Esophagus (tissue), 2 donors: Measurements from ENCODE around the gene NAALADL1. TPM values are rescaled to one million over a fixed set of nuclear protein-coding genes. Genes with fewer than 3 reads are reported as not detected.

ENCODE experiments used
- H3K27ac ChIP-seq, 2 donors: one replicate each; pipeline ENCODE4 v1.5.1; 2013; ENCODE audit warnings: low read depth in 2 of 2, mild to moderate bottlenecking in 2 of 2, inconsistent platforms in 1 of 2, low read length in 1 of 2, moderate library complexity in 1 of 2
- H3K27me3 ChIP-seq, 2 donors: one replicate each; pipeline ENCODE4 v1.6.1; 2013; ENCODE audit warnings: low read length in 2 of 2, control low read depth in 1 of 2, mild to moderate bottlenecking in 1 of 2; ENCODE audit not compliant: insufficient read depth in 2 of 2, control insufficient read depth in 1 of 2
- H3K36me3 ChIP-seq, 2 donors: one replicate each; pipeline ENCODE4 v1.6.1; 2013; ENCODE audit warnings: low read length in 1 of 2; ENCODE audit not compliant: control insufficient read depth in 2 of 2, insufficient read depth in 2 of 2
- H3K4me1 ChIP-seq, 2 donors: one replicate each; pipeline ENCODE4 v1.6.1; 2013; ENCODE audit warnings: low read length in 1 of 2; ENCODE audit not compliant: control insufficient read depth in 2 of 2, insufficient read depth in 2 of 2
- H3K4me3 ChIP-seq, 2 donors: one replicate each; pipeline ENCODE4 v1.5.1; 2013; ENCODE audit warnings: low read length in 2 of 2, mild to moderate bottlenecking in 2 of 2, low read depth in 1 of 2, moderate library complexity in 1 of 2
- H3K9me3 ChIP-seq, 2 donors: one replicate each; pipeline ENCODE4 v1.6.1; 2013; ENCODE audit warnings: mild to moderate bottlenecking in 2 of 2, low read depth in 1 of 2, low read length in 1 of 2, moderate library complexity in 1 of 2; ENCODE audit not compliant: control insufficient read depth in 2 of 2, insufficient read depth in 1 of 2
- WGBS, 2 donors: extraction: QIAGEN DNeasy Blood & Tissue Kit; methylation state at CpG; one replicate each; pipeline ENCODE4 v1.1.7; 2013; 5-methylcytosine and 5-hydroxymethylcytosine counted together
- polyA plus RNA-seq, 2 donors: library from polyadenylated mRNA; stranded (reverse); fragments of 200-250 nt; gene quantifications; one replicate each; pipeline ENCODE4 v1.2.3, GENCODE V29; 2013
- donor health status: healthy with polysubstance abuse.
- donor health status: Bipolar disorder and iron deficiency.

Gene NAALADL1
- polyA plus RNA-seq, 2 donors: 3.0 to 6.0 TPM

DNA sequence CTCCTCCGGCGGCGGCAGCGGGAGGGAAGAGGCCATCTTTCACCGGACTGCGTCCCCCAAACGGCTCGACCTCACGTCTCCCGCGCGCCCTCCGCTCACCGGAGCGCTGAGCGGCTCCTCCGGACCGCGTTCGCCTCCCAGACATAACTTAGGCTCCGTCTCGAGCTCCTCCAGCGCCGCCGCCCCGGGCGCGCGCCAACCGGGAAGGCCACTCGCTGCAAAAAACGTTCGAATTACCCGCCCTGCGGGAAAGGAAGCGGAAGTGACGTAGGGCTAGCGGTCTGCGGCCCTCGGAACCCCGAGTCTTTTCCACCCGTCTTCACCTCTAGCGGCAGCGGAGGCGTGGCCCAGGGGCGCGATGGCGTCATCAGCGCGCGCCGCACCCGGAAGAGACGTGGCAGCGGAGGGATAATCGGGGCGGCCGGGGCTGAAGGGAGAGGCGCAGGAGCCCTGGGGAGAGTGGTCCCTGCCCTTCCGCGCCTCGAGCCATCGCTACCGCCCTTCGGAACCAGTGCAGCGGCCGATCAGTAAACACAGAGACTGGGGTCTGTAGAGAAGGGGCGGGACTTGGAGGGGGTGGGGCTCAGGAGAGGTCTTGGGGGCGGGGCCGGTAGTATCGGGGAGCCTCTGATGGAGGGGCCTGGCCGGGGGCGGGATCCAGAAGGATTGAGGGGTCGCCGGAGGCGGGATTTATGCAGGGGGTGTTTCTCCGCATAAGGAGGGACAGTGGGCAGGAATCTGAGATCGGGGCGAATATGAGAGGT is 25.7 kb upstream of the NAALADL1 start, which contains the start of the genes CDCA5 and ZFPL1:
CDCA5 (minus strand) TSS at position 207 of the 764 bp plus-strand sequence; CDS start at position 145, 62 bp downstream.
ZFPL1 (plus strand) TSS at position 389 of the 764 bp plus-strand sequence. CDS start 477 bp downstream, outside the sequence.
- Histone ChIP-seq H3K27me3 (no peaks in the 10 kb centered on the region), H3K9me3 (no peaks in the 10 kb centered on the region), H3K4me3 (peak within 1 kb of the TSS; percentile 77 to 83), H3K4me1 (peaks cover 0 to 3% of the 10 kb centered on the region in 2 donors), H3K27ac (peak within 1 kb of the TSS; percentile 98), H3K36me3 (peaks cover 19 to 27% of the 10 kb centered on the region in 2 donors)
- 0% methylated on average over 79 of the region's 79 CpGs for WGBS, 2 donors

DNA sequence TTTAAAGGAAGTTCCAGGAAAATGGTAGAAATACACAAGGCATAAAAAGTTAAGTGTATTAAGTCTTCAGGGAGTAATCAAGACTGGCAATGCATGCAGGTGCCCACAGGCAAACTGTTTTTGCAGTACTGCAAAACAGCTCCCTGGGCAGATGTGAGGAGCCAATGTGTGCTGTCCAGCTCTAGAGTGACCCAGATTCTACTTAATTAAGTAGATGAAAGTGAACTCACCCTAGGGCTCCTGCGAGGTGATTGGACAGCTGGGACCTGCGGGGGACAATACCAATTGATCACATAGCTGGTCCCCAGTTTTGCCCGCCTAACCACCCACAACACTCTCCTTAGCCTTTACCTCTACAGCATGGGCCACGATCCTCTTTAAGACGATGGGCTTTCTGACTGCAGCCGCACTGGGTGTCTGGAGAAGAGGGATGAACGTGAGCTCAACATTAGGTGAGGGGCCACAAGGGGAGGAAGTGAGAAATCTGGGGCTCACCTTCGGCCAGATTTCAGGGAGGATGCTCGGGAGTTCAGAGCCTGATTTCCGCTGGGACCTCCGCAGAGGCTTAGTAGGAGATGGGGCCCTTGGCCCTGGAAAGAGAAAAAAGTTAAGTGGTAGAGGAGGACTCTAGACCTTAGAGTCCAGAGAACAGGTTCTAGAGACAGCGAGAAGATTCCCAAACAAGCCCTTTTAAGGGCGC is 24.9 kb upstream of the NAALADL1 start:
- Histone ChIP-seq H3K27ac (peak overlapping the region in 1 of 2 donors; percentile 6), H3K4me1 (peaks cover 0 to 3% of the 10 kb centered on the region in 2 donors), H3K36me3 (peaks cover 16 to 23% of the 10 kb centered on the region in 2 donors), H3K4me3 (peak overlapping the region; percentile 77 to 83), H3K9me3 (no peaks in the 10 kb centered on the region), H3K27me3 (no peaks in the 10 kb centered on the region)
- 2 to 7% methylated on average over 13 of the region's 13 CpGs for WGBS, 2 donors

DNA sequence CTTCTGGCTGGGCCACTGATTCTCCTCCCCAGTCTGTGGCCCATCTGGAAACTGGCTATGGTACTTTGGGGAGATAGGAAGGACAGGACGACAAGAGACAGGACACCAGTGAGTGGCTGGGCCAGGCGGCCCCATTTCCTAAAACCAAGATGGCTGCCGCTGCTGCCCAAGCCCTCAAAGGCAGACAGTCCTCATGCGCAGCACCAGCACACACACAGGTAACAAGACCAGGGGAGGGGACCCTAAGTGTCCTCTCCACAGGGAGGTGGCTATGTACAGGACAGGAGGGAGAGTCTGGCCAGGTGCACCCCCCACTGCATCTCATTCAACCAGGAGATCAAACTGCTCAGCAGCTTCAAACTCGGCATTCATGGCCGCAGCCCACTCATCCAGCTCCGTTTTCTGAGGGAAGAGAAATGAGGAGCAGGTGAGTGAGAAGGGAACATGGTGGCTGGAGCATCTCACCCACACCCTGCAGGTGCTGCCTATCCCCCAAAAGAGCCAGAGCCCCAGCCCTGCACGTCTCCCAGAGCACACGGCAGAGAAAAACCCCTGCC is 20.5 kb upstream of the NAALADL1 start:
- Histone ChIP-seq H3K4me3 (no peak overlapping the region), H3K27ac (no peak overlapping the region), H3K9me3 (no peaks in the 10 kb centered on the region), H3K4me1 (no peaks in the 10 kb centered on the region), H3K27me3 (no peaks in the 10 kb centered on the region), H3K36me3 (peaks cover 0 to 3% of the 10 kb centered on the region in 2 donors)
- 86 to 95% methylated on average over 9 of the region's 9 CpGs for WGBS, 2 donors

DNA sequence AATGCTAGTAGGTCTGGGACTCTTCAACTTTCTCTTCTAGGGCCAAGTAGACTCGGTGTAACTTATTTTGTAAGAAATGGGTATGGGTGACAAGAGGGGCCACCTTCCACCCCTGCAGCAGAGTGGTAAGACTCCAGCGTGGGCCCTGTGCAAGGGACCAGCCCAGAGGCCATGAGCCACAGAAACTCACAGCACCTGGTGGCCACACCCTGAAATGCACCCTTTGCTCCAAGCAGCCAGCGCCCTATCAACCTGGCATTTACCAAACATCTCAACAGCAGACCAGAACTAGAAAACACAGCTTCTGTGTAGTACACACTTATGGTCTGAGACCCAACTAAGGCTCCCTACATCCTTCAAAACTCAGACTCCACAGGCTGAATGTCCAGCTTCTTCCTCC is 19.8 kb upstream of the NAALADL1 start:
- no peak overlapping the region for H3K27ac ChIP-seq
- no peaks in the 10 kb centered on the region for H3K4me1 ChIP-seq
- no peaks in the 10 kb centered on the region for H3K27me3 ChIP-seq
- H3K36me3 ChIP-seq: peaks cover 0 to 3% of the 10 kb centered on the region in 2 donors
- H3K4me3 ChIP-seq: no peak overlapping the region
- 54 to 61% methylated on average over 3 of the region's 3 CpGs for WGBS, 2 donors
- H3K9me3 ChIP-seq: no peaks in the 10 kb centered on the region

DNA sequence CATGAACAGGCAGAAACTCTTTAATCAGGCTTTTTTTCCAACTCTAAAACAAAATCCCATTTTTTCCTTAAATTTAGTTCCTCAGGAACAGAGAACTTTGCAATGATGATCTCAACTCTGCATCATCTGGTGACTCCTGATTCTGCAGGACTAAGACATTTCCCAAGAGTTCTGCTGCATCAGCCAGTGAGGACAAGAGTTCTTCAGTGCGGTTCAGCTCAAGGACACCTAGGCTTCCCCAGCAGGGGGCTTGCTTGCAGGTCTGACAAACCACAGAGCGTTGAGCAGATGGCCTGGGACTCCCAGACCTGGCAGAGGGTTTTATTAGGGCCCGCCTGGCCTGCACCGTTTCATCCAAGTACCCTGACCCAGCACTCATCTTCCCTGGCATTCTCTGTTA is 19.1 kb upstream of the NAALADL1 start:
- H3K36me3 ChIP-seq: peaks cover 0 to 3% of the 10 kb centered on the region in 2 donors
- no peaks in the 10 kb centered on the region for H3K9me3 ChIP-seq
- no peaks in the 10 kb centered on the region for H3K4me1 ChIP-seq
- H3K4me3 ChIP-seq: no peak overlapping the region
- no peaks in the 10 kb centered on the region for H3K27me3 ChIP-seq
- no peak overlapping the region for H3K27ac ChIP-seq
- 87 to 89% methylated on average over 4 of the region's 4 CpGs for WGBS, 2 donors

DNA sequence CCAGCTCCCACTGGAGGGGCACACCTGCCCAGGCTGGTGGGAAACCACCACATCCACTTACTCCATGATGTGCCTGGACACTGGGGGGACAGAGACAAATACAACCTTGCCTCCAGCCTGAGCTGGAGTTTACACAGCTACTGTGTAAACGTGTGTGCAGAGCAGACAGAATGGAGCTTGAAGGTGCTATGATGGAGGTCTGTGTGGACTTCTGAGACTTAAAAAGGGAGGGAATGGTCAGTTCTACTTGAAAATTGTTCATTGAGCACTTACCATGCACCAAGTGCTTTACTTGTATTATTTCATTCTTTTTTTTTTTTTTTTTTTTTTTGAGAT is 14.2 kb upstream of the NAALADL1 start:
- H3K27me3 ChIP-seq: no peaks in the 10 kb centered on the region
- WGBS, 2 donors: 61 to 79% methylated on average over 1 of the region's 1 CpG
- H3K9me3 ChIP-seq: no peaks in the 10 kb centered on the region
- no peaks in the 10 kb centered on the region for H3K4me1 ChIP-seq
- no peak overlapping the region for H3K27ac ChIP-seq
- H3K4me3 ChIP-seq: no peak overlapping the region
- H3K36me3 ChIP-seq: no peaks in the 10 kb centered on the region

DNA sequence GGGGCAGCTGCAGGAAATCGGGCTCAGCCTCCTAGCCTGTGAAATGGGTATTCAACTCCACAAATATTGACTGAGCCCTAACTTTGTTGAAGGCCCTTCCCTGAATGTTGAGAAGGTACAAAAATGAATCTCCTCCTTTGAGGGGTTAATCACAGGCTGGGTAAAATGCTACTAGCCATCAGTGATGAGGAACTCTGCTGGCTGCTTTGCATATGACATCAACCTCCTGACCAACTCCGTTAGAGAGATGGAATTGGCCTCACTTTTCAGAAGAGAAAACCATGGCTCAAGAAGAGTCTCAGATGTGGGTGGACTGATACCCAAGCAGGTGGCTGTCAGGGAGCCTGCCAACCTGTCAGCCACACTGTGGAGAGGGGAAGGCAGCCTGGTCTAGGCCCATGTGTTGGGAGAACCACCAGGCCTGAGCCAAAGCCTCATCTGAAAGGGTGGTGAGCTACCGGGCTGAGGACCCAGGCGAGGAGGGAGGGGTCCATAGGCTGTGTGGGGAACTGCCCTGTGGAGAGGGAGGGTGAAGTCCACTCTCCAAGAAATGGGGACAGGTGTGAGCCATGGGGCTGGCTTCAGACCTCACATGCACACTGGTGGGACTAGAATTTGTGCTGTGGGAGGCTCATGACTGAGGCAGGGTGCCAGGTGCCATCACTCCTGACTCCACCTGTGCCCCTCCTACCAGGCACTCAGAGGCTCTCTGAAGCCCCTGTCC is 13.7 kb upstream of the NAALADL1 start:
- 60 to 67% methylated on average over 4 of the region's 4 CpGs for WGBS, 2 donors
- Histone ChIP-seq H3K36me3 (no peaks in the 10 kb centered on the region), H3K9me3 (no peaks in the 10 kb centered on the region), H3K4me1 (no peaks in the 10 kb centered on the region), H3K4me3 (no peak overlapping the region), H3K27me3 (no peaks in the 10 kb centered on the region), H3K27ac (no peak overlapping the region)

DNA sequence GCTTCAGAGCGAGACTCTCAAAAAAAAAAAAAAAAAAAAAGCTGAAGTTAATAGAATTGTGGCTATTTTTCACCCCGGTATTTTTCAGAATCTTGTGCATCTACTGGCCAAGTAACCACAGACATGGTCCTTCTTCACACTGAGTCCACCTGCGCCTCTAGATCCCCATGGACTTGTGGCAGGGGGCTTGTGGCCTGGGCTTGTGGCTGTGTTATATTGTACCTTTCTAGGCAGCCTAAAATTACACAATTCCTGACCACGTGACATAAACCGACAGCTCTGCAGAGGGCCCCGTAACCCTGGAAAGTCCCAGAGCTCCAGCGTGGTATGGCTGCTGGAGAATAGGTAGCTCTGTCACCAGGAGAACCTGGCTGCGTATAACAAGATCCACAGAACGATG is 10.9 kb upstream of the NAALADL1 start:
- no peaks in the 10 kb centered on the region for H3K27me3 ChIP-seq
- WGBS, 2 donors: 48 to 53% methylated on average over 9 of the region's 9 CpGs
- H3K4me3 ChIP-seq: no peak overlapping the region
- H3K9me3 ChIP-seq: no peaks in the 10 kb centered on the region
- no peaks in the 10 kb centered on the region for H3K4me1 ChIP-seq
- H3K36me3 ChIP-seq: no peaks in the 10 kb centered on the region
- no peak overlapping the region for H3K27ac ChIP-seq

DNA sequence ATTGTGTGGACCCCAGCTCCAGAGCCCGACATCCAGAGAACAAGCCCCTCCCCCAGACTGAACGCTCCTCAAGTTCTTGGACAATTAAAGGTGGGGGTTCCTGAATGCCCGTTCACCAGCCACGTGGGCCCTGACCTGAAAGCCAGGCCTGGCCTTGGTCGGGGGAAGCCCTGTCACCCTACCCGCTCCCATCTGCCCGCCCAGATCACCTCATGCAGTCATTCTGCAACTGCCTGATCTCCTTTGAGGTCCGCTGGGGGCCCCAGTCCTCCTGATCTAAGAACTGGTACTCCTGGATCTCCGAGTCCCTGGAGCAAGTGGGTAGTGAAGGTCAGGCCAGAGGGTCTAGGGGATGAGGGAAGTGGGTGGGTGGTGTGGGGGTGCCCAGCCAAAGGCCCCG is 9.1 kb upstream of the NAALADL1 start:
- no peaks in the 10 kb centered on the region for H3K36me3 ChIP-seq
- peaks cover 0 to 2% of the 10 kb centered on the region in 2 donors for H3K4me1 ChIP-seq
- no peak overlapping the region for H3K4me3 ChIP-seq
- no peaks in the 10 kb centered on the region for H3K27me3 ChIP-seq
- 78 to 81% methylated on average over 10 of the region's 10 CpGs for WGBS, 2 donors
- H3K9me3 ChIP-seq: no peaks in the 10 kb centered on the region
- no peak overlapping the region for H3K27ac ChIP-seq
